ENCODE data around the gene SH3PXD2A.

SH3PXD2A gene

DNA sequence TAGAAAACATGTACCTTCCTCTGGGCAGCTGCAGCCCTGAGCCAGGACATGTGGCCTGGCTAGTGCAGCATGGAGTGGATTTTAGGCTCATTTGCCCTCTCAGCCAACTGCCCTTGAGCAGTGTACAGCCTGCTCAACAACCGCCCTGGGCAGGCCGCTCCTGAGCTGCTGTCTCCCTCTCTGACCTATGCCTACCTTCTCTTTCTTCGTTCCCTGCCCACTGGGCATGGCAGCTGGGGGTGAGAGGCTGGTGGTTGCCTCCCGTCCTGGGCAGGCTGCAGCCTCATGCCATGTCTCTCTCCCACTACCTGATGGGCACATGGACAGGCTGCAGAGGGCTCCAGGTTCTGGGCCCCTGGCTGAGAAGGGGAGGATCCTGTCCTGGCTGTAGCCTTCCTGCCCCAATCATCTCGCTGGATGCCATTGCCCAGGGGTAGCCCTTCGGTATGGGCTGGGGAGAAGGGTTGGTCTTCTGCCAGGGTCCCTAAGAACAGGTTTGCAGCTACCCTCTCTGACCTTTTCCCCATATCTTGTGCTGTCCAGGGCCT lies 264.6 kb downstream of the SH3PXD2A start:
- no peak for DNase-seq (ENCODE audit: low read depth in 1 of 2, low spot score in 1 of 2)

DNA sequence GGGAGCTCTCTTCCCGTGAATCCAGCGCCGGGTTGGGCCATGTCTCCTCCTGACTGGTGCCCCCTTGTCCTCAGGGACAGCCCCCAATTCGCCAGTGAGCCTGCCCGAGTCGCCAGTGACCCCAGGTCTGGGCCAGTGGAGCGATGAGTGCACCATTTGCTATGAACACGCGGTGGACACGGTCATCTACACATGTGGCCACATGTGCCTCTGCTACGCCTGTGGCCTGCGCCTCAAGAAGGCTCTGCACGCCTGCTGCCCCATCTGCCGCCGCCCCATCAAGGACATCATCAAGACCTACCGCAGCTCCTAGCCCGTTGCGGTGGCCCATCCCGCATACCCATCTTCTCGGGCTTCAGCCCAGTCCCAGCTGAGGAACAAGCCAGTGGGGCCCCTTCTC lies 265.3 kb downstream of the SH3PXD2A start:
- DNase-seq (ENCODE audit: low read depth in 1 of 2, low spot score in 1 of 2): no peak

DNA sequence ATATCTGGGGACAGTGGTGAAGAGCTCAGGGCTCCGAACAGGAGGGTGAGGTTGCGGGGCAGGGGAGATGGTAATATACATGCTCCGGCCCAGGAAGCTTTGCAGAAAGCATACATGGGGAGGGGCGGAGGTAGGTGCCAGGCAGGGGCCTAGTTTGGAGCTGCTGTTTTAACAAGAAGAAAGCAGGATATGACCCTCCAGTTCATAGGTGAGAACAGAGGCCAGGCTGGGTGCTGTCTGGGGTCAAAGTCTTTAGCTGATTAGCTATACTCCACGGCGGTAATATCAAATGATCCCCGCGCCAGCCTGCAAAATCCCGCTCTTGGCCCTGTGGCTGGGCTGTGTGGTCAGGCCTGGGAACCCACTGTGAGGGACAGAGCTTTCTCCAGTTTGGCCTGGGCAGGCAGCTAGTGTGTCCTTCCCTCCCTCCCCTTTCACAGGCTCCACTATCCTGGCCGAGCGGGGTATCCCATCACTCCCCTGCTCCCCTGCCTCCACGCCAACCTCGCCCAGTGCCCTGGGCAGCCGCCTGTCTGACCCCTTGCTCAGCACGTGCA lies 266.2 kb downstream of the SH3PXD2A start:
- no peak for DNase-seq (ENCODE audit: low read depth in 1 of 2, low spot score in 1 of 2)

DNA sequence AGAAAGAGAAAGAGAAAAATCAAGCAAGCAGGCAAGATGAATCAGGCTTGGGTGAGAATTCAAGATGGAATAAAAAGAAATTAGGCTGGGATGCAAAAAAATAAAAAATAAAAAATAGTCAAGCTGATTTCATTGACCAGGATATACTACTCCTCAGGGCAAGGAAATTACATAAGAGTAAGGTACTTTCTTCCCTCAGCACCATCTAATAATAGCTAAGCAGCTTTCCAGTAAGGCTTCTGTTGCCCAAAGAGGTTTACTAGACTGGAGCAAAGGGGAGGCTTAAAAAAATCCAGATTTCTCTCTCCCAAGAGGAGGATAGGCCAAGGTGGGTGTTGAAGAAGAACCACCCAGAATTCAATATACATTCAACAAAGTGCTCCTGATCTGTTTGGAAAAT lies 268.3 kb downstream of the SH3PXD2A start:
- DNase-seq (ENCODE audit: low read depth in 1 of 2, low spot score in 1 of 2): no peak

DNA sequence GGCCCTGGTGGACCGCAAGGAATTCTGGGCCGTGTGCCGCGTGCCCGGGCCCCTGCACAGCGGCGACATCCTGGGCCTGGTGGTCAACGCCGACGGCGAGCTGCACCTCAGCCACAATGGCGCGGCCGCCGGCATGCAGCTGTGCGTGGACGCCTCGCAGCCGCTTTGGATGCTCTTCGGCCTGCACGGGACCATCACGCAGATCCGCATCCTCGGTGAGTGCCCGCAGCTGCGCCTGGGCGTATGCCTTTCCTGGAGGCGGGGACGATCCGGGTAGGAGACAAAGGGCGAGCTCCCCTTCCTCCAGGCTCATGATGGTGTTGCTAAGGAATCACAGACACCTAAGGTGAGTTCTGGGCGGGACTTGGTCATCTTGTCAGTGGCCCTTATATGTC lies 270.4 kb downstream of the SH3PXD2A start:
- no peak for DNase-seq (ENCODE audit: low read depth in 1 of 2, low spot score in 1 of 2)

DNA sequence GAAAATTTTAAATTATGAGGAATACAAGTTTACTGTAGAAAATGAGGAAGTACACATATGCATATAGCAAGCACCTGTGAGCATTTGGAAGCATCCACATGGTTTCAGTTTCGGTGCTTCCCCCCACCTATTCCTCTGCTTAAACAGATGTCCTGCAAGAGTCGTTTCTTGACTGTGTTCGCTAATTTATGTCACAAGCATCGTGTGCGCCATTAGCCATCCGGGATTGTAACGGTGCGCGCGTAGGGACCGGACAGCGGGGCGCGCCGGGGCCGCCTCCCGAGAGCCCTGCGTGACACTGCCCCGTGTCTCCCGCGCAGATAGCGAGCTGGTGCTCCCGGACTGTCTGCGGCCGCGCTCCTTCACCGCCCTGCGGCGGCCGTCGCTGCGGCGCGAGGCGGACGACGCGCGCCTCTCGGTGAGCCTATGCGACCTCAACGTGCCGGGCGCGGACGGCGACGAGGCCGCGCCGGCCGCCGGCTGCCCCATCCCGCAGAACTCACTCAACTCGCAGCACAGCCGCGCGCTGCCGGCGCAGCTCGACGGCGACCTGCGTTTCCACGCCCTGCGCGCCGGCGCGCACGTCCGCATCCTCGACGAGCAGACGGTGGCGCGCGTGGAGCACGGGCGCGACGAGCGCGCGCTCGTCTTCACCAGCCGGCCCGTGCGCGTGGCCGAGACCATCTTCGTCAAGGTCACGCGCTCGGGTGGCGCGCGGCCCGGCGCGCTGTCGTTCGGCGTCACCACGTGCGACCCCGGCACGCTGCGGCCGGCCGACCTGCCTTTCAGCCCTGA lies 271.0 kb downstream of the SH3PXD2A start:
- DNase-seq (ENCODE audit: low read depth in 1 of 2, low spot score in 1 of 2): peak; percentile 27 to 31

DNA sequence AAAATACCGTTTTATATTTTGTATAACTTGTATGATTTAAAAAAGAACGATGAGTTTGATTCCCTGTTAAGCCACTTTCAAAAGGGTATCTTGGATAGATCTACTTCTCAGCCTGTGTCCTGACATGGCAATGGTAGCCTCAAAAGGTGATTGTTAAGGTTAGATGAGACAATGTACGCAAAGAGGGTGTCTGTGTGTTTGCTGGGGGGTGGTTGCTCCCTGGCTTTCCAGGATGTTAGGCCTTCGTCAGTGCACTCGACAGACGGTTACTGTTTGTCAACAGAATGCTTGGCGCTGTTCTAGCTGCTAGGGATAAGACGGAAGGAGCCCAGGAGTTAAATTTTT lies 271.5 kb downstream of the SH3PXD2A start:
- DNase-seq (ENCODE audit: low read depth in 1 of 2, low spot score in 1 of 2): no peak

DNA sequence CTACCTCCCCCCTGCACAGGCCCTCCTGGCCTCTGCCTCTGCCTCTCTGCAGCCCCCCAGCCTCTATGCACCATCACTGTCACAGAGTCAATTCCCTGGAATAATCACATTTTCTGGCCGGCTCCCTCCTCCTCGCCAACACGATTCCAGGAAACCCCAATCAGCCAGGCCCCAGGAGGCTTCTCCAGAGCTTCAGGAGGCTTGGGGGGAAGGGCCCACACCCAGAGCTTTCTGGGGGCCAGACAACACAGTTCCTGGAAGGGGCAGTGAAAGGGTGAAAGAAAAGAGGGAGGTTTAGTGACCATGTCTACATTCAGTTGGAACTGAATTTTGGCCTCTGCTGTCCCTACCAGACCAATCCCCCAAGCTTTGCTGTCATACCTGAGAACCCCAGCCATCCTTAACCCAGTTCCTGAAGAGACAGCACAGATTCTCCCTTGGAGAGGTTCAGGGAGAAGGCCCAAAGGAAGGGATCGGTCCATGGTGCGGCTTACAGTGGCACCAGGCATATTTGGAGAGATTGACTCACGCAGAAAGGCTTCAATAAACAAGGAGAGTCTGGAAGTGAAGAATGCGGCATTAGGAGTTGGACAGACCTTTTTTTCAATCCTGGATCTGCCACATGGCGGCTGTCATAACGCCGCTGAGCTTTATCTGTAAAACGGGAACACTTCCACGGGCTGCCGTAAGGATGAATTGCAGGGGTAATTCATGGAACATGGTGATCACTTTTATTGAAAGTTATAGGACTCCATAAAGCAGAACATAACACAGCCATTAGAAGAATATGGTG lies 272.8 kb downstream of the SH3PXD2A start:
- no peak for DNase-seq (ENCODE audit: low read depth in 1 of 2, low spot score in 1 of 2)

DNA sequence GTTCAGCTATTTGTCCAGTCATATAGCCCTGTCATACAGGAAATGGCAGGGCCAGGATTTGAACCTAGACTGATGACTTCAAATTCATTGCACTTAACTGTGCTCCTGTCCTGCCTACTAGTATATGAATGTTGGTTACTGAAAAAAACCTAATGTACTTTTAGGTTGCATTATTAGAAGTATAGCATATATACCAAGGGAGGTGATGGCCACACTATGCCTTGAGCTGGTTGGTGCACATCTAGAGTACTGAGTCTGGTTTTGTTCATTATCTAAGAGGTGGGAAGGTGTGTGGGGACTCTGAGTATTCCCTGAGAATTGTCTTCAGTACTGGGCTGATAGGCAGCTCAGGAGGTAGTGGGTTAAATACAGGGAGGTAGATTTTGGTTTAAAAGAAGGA lies 273.9 kb downstream of the SH3PXD2A start:
- DNase-seq (ENCODE audit: low read depth in 1 of 2, low spot score in 1 of 2): no peak

DNA sequence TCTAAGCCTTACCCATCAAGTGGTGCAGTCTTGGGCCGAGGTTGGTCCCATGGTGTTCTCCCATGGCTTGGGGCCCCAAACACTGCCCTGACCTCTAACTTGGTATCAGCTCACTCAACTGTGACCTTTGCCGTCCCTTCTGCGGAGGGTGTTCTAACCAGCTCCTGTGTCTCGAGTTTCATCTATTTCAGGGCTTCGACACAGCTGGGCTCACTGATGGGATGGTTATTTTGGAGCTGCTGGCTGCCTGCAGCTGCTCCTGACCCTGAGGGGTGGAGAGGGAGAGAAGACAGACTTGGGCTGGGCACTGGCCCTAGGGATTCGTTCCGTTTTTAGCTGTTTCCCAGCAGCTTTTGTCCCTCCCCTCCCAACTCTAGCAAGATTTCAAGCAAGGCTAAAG lies 274.9 kb downstream of the SH3PXD2A start:
- DNase-seq (ENCODE audit: low read depth in 1 of 2, low spot score in 1 of 2): no peak

DNA sequence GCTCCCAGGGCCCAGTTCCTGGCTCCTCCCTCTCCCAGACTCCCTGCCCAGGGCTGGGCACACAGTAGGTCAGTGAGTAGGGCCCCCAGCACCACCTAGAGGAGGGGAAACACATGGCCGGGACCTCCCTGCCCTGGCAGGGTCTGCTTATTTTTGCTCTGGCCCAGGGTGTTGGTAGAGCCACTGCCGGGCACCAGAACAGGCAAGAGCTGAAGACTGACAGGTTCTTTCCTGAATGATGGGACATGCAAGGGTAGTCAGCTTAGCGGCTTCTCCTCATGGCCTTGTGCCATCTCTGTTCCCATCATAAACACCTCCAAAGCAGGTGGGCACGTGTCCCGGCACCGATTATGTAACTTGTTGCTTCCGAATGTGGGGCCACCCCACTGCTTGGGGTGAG lies 275.4 kb downstream of the SH3PXD2A start:
- DNase-seq (ENCODE audit: low read depth in 1 of 2, low spot score in 1 of 2): no peak

DNA sequence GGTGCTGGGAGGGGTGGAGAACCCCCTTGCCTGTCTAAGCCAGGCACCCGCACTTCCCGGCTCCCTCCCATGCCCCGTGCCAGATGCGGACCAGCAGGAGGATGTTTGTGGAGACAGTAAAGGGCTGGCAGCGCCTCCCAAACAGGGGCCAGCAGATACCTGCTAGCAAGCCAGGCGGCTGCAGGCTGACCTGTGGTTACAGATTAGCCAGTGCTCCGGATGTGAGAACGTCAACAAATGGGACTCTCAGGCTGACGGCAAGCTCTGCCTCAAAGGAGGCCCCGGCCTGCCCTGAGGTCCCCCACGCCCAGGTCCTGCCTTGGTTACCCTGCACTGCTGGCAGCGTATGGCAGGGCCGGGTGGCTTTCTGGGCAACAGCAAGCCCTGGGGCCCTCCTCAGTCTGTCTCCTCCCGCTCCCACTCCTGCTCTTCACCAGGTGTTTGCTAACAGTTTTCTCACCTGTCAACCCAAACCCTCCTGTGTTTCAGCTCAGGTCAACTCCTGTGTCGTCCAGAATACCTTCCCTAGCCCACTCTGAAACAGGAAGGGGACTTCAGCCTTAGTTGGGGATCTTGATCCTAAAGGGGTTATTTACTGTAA lies 276.5 kb downstream of the SH3PXD2A start:
- DNase-seq (ENCODE audit: low read depth in 1 of 2, low spot score in 1 of 2): no peak

DNA sequence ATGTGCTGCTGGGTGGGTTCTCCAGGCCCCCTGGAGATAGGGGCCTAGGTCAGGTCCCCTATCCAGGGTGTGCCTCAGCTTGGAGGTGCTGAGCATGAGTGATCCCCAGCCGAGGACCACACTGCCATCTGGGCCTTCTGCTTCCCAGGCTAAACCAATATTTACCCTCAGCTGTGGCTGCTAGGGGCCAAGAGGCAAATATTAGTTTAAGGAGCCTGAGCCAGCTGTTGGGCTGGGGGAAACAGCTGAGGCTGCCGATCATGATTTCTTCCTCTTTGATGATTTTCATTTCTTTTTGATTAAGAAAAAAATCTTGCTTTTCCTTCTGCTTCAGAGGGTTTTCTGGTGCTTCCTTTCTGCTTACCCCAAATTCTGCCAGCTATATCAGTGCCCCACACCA lies 278.5 kb downstream of the SH3PXD2A start:
- no peak for DNase-seq (ENCODE audit: low read depth in 1 of 2, low spot score in 1 of 2)

DNA sequence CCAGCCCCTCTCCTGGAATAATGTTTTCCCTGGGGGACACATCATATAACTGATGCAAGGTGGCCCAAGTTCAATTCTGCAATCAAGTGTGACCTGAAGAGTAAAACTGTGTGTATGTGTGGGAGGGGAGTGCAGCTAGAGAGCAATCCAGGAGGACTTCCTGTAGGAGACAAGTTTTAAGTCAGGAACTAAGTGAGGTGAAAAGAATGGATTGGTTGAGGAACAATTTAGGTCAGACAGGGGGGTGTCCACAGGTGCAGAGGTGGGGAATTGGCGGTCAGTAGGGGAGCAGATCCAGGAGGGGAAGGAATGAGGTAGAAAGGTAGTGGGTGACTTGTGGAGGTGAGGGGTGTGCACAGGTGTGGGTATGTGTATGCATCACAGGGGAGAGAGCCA lies 279.3 kb downstream of the SH3PXD2A start:
- DNase-seq (ENCODE audit: low read depth in 1 of 2, low spot score in 1 of 2): no peak

DNA sequence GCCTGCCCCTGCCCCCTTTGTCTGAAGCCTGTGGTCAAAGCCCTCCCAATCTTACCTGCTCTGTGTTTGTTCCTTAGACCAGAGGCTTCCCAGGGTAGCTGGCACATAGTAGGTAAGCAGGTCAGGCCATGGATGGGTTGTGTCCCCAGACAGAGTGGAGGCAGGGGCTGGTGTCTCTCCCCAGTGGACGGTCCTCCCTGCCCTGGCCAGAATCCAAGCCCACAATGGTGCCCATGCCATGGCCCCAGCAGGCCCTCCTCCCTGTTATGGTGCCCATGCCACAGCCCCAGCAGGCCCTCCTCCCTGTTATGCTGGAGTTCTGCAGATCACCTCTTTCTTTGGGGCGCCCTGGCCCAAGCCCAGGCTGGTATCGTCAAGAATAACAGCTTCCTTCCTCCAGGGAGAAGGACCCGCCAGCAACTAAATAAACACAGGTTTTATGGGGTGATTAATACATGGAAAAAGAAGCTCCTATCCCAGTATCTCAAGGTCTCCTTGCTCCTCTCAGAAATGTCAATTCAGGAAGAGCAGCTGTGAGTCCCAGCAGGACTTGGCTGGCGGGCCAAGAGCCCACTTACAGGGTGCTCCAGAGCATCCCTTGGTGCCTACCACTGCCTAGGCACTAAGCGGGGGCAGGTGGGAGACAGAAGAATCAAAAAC lies 279.8 kb downstream of the SH3PXD2A start:
- no peak for DNase-seq (ENCODE audit: low read depth in 1 of 2, low spot score in 1 of 2)

DNA sequence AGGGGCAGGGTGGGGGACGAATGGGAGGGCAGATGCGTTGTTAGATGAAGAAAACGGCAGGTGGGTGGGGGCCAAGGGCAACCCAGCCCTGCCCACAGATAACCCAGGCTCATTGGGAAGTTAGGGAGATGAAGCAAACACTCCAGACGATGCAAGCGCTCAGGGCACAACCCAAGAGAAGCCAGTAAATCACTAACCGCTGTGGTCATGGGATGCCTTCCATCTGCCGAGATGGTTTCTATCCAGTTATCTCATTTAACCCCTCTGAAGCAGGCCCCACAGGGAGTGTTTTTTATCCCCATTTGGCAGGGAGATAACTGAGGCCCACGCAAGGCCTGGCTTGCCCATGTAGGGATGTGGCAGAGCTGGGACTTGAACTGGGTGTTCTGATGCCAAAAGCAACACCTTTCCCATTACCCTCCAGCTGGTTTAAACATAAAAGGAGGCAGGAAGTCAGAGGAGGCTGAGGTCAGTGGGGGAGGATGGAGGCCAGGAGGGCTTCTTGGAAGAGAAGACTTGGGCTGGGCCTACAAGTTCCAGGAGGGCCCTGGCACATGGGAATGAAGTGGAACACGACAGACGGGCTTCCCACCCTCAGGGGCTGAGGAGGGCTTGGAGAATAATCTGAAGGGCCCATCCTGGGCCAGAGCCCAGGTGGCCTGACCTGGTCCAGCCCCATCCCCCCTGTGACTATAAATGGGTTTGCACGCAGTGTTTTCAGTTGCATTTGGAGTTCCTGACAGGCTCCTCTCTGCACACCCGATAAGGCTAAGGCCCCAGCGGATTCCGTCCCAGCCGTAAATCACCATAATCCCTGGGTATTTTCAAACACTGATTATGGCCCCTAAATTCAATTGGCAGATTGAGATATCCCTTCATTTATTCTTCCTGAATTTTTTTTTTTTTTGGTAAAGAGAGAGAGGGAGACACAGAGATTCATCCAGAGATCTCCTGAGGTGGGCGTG lies 281.0 kb downstream of the SH3PXD2A start:
- DNase-seq (ENCODE audit: low read depth in 1 of 2, low spot score in 1 of 2): no peak

DNA sequence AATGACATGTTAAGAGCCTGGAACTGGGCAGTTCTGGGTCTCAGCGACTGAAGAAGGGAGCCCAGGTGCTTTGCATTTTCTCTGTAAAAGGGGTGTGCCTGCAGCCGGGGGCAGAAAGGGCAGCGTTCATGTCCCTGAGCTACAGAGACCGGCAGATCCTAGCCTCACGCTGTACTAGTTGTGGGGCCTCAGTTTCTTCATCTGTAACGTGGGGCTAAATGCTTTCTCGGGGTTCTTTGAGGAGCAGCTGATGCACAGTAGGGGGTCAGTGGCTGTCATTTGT lies 282.2 kb downstream of the SH3PXD2A start:
- no peak for DNase-seq (ENCODE audit: low read depth in 1 of 2, low spot score in 1 of 2)

DNA sequence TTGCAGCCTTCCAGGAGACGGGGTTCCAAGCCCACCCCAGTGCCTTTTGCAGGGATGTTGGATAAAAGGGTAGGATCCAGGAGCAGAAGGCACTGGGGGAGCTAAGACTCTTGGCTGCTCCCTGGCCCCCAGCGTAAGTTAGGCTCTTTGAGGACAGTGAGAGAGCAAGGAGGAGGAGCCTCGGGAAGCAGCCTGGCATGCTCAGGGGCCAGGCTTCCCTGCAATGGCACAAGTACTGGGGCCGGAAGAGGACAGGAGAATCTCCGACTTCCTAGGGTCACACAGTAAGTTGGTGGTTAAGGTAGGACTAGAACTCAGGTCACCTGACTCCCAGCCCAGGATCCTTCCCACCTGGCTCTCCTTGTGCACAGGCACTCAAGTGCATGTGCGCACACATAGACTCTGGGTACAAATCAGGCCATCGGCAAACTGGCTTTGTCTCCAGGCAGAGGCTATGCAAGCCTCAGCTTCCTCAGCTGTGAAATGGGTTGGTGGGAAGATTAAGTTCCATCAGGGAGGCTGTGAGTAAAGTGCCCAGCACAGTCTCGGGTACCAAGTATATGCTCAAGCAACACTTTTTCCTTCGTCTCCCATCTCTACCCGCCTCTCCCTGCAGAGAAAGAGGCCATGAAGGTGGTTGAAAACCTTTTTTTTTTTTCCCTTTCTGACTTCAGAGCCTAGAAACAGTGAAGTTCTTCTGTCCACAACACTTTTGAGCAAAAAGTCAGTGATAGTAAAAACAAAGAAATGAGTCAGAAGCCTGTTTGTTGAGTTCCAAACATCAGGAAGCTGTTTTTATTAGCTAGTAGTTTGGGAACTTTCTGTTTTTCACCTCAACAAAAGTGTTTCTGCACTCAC lies 282.8 kb downstream of the SH3PXD2A start:
- no peak for DNase-seq (ENCODE audit: low read depth in 1 of 2, low spot score in 1 of 2)

DNA sequence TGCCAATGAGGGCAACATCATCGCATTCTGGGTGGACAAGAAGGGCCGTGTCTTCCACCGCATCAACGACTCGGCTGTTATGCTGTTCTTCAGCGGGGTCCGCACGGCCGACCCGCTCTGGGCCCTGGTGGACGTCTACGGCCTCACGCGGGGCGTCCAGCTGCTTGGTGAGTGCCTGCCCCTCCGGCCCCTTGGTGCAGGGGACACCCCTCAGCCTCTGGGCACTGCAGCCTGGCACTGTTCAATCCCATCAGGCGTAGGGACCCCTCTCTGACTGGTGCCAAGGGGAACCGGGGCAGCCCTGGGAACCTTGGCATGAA lies 283.8 kb downstream of the SH3PXD2A start:
- DNase-seq (ENCODE audit: low read depth in 1 of 2, low spot score in 1 of 2): no peak
